Hepatocyte (in vitro differentiated cells): ENCODE measurements around the gene BCAS3. TPM values are rescaled to one million over a fixed set of nuclear protein-coding genes. Genes with fewer than 3 reads are reported as not detected.

Experiments
- DNase-seq: peaks from one replicate; pipeline ENCODE4 v3.0.0-alpha.2; 2016; ENCODE audit warnings: low spot score
- H2AFZ ChIP-seq: fragments of 200-600 bp; sonication (generic); 2 replicates; pipeline ENCODE4 v1.6.0; 2016; ENCODE audit warnings: antibody characterized with exemption, mild to moderate bottlenecking
- H3K27ac ChIP-seq: fragments of 200-600 bp; sonication (generic); 2 replicates; pipeline ENCODE4 v1.5.1; 2016; ENCODE audit warnings: mild to moderate bottlenecking
- H3K27me3 ChIP-seq: fragments of 200-600 bp; sonication (generic); 2 replicates; pipeline ENCODE4 v1.6.1; 2016
- H3K36me3 ChIP-seq: fragments of 200-600 bp; sonication (generic); replicated peaks from 2 replicates; pipeline ENCODE4 v1.5.1; 2016; ENCODE audit warnings: low read depth; ENCODE audit not compliant: insufficient read depth
- H3K4me1 ChIP-seq: fragments of 200-600 bp; sonication (generic); 2 replicates; pipeline ENCODE4 v1.5.1; 2016; ENCODE audit warnings: mild to moderate bottlenecking, moderate library complexity; ENCODE audit not compliant: insufficient read depth
- H3K4me2 ChIP-seq: fragments of 200-600 bp; sonication (generic); 2 replicates; pipeline ENCODE4 v1.6.0; 2016
- H3K4me3 ChIP-seq: fragments of 200-600 bp; sonication (generic); 2 replicates; pipeline ENCODE4 v1.5.1; 2016; ENCODE audit warnings: mild to moderate bottlenecking
- H3K79me2 ChIP-seq: fragments of 200-600 bp; sonication (generic); 2 replicates; pipeline ENCODE4 v1.6.0; 2017; ENCODE audit warnings: mild to moderate bottlenecking
- H3K9me2 ChIP-seq: fragments of 200-600 bp; sonication (generic); replicated peaks from 2 replicates; pipeline ENCODE4 v1.6.0; 2017; ENCODE audit warnings: mild to moderate bottlenecking; ENCODE audit not compliant: insufficient read depth
- H3K9me3 ChIP-seq: fragments of 200-600 bp; sonication (generic); 2 replicates; pipeline ENCODE4 v1.5.1; 2016; ENCODE audit warnings: low read depth, mild to moderate bottlenecking
- H4K20me1 ChIP-seq: fragments of 200-600 bp; sonication (generic); 2 replicates; pipeline ENCODE4 v1.6.0; 2016; ENCODE audit warnings: mild to moderate bottlenecking; ENCODE audit not compliant: insufficient read depth, poor library complexity, severe bottlenecking
- CTCF ChIP-seq: fragments of 200-600 bp; sonication (generic); IDR thresholded peaks from 2 replicates; pipeline ENCODE4 v1.5.1; 2016; ENCODE audit warnings: antibody characterized with exemption, mild to moderate bottlenecking; ENCODE audit not compliant: poor library complexity
- EZH2 ChIP-seq: fragments of 200-600 bp; sonication (generic); IDR thresholded peaks from 2 replicates; pipeline ENCODE4 v1.6.1; 2016; ENCODE audit warnings: antibody characterized with exemption, mild to moderate bottlenecking, borderline replicate concordance
- EZH2phosphoT487 ChIP-seq: fragments of 200-600 bp; sonication (generic); IDR thresholded peaks from one replicate; pipeline ENCODE4 v1.6.1; 2018; ENCODE audit warnings: antibody characterized with exemption, mild to moderate bottlenecking, low read depth, moderate library complexity; ENCODE audit not compliant: unreplicated experiment, severe bottlenecking
- WGBS: methylation state at CpG from one replicate; pipeline ENCODE4 v1.1.6; 2016; ENCODE audit warnings: low lambda C conversion rate; ENCODE audit errors: missing lambda C conversion rate; 5-methylcytosine and 5-hydroxymethylcytosine counted together
- polyA plus RNA-seq: library from polyadenylated mRNA; unstranded; fragments of >200 nt; fragmentation: Nextera tagmentation; extraction: Ambion mirVana; gene quantifications from 2 replicates; pipeline ENCODE4 v1.2.1, GENCODE V29; 2016
- total RNA-seq: library from RNA; depleted of rRNA; stranded (reverse); fragments of >200 nt; gene quantifications from 2 replicates; pipeline ENCODE4 v1.2.3, GENCODE V29; 2014

BCAS3 gene
- total and polyA plus RNA-seq, 2 experiments from 2014 or later: 16.5 to 58.8 TPM

GRCh38 chr17:61310590-61310989 is 632.9 kb downstream of the BCAS3 start:
- Histone ChIP-seq H3K79me2 (no peaks in the 10 kb centered on the region), H3K27me3 (no peaks in the 10 kb centered on the region), H4K20me1 (no peaks in the 10 kb centered on the region), H3K9me3 (no peaks in the 10 kb centered on the region), H3K4me2 (no peak overlapping the region), H3K4me3 (no peak overlapping the region), H3K36me3 (no peaks in the 10 kb centered on the region), H3K4me1 (peaks cover 30% of the 10 kb centered on the region), H3K9me2 (no peaks in the 10 kb centered on the region), H3K27ac (no peak overlapping the region), H2AFZ (no peak overlapping the region)
- 71% methylated on average over 6 of the region's 6 CpGs for WGBS
- DNase-seq: no peak
- TF ChIP-seq EZH2phosphoT487: no peak
- TF ChIP-seq EZH2: no peak
- TF ChIP-seq CTCF: no peak

- H2AFZ ChIP-seq: no peak overlapping the region
- H3K4me1 ChIP-seq: peaks cover 29% of the 10 kb centered on the region
- WGBS: 94% methylated on average over 15 of the region's 15 CpGs
- no peaks in the 10 kb centered on the region for H3K27me3 ChIP-seq
- H3K4me3 ChIP-seq: no peak overlapping the region
- no peak overlapping the region for H3K4me2 ChIP-seq
- no peaks in the 10 kb centered on the region for H3K79me2 ChIP-seq
- H3K27ac ChIP-seq: no peak overlapping the region
- no peaks in the 10 kb centered on the region for H3K9me3 ChIP-seq
- no peaks in the 10 kb centered on the region for H3K9me2 ChIP-seq
- TF ChIP-seq CTCF (no peak), EZH2 (no peak), EZH2phosphoT487 (no peak)
- H3K36me3 ChIP-seq: no peaks in the 10 kb centered on the region
- DNase-seq: no peak
- H4K20me1 ChIP-seq: no peaks in the 10 kb centered on the region
Observed at GRCh38 chr17:61312406-61313295, 635.0 kb downstream of the BCAS3 start.

- H3K9me3 ChIP-seq: no peaks in the 10 kb centered on the region
- TF ChIP-seq EZH2 (no peak), EZH2phosphoT487 (no peak), CTCF (no peak)
- H3K36me3 ChIP-seq: no peaks in the 10 kb centered on the region
- 77% methylated on average over 21 of the region's 21 CpGs for WGBS
- no peak overlapping the region for H2AFZ ChIP-seq
- peaks cover 23% of the 10 kb centered on the region for H3K4me1 ChIP-seq
- H3K27ac ChIP-seq: peak overlapping the region; percentile 35
- no peak overlapping the region for H3K4me3 ChIP-seq
- no peaks in the 10 kb centered on the region for H4K20me1 ChIP-seq
- H3K9me2 ChIP-seq: no peaks in the 10 kb centered on the region
- no peak for DNase-seq
- no peak overlapping the region for H3K4me2 ChIP-seq
- no peaks in the 10 kb centered on the region for H3K79me2 ChIP-seq
- H3K27me3 ChIP-seq: no peaks in the 10 kb centered on the region
Observed at GRCh38 chr17:61313461-61314326, 636.0 kb downstream of the BCAS3 start.
